Astrocyte (in vitro differentiated cells and primary cell): Measurements from ENCODE around the gene CPPED1.

ENCODE experiments used
- CTCF ChIP-seq: IDR thresholded peaks from 2 replicates; pipeline ENCODE4 v1.5.1; 2011; ENCODE audit warnings: low read depth, mild to moderate bottlenecking, inconsistent platforms, low read length, moderate library complexity; ENCODE audit not compliant: insufficient read depth
- EZH2 ChIP-seq: IDR thresholded peaks from 2 replicates; pipeline ENCODE4 v1.6.1; 2012; ENCODE audit warnings: mild to moderate bottlenecking, low read length, inconsistent platforms; ENCODE audit not compliant: insufficient read depth

DNA sequence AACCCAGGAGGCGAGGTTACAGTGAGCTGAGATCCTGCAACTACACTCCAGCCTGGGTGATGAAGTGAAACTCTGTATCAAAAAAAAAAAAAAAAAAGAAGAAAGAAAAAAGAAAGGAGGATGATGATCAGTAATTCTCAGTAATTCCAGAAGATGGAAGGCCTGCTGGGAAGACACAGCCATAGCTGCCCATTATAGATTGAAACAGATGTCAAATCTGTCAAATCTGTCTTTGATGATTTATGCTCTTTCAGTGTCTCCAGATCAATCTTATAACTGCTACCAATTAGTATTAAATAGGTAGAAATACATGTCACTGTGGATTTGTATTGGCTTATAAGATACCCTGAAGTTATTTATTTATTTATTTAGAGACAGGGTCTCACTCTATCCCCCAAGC, 42.9 kb upstream of the CPPED1 start:
- TF ChIP-seq CTCF (no peak), EZH2 (no peak)
